GM19099 (cell line): ENCODE results near the gene UTY.

Source experiments
- POLR2A ChIP-seq: IDR thresholded peaks from 3 replicates; pipeline ENCODE4 v1.6.1; 2011; ENCODE audit warnings: low read depth; ENCODE audit not compliant: insufficient read length; ENCODE audit errors: extremely low read depth

Gene UTY

DNA sequence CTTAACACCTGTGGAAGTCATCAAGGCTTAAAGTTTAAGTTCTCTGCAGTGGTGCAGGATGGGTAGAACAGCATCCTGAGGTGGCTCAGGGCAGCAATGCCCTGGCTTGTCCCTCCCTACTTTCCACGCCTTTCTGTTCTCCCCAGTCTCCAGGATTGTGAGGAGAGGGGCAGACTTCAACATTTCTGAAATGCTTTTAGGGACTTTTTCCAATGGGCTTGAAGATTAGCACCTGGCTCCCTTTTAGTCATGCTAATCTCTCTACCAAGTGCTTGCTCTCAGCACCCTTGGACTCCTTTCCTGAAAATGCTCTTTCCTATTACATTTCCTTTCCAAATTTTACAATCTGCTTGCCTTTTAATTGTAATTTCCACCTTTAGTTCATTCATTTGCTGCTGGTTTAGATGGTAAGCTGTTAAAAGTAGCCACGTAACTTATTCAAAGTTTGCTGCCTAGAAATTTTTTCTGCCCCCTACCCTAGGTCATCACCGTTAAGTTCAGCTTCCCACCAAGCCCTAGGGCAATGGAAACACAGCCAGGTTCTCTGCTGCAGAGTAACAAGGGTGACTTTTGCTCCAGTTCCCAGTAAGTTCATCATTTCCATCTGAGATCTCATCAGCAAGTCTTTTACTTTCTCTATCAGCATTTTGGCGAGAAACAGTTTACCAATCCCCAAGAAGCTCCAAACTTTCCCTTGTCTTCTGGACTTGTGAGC, 183.5 kb downstream of the UTY start:
- TF ChIP-seq POLR2A = no peak

DNA sequence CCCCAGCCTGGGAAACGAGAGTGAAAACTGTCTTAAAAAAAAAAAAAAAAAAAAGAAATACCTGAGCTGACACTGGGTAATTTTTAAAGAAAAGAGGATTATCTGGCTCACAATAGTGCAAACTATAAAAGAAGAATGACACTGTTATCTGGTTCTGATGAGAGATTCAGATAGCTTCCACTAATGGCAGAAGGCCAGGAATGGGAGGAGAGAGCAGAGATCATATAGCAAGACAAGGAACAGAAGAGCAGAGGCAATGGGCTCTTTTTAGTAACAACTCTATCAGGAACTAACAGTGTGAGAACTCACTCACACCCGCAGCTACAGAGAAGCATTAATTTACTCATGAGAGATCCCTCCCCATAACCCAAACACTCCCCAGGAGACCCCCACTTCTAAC, 184.8 kb downstream of the UTY start:
- no peak for TF ChIP-seq POLR2A

DNA sequence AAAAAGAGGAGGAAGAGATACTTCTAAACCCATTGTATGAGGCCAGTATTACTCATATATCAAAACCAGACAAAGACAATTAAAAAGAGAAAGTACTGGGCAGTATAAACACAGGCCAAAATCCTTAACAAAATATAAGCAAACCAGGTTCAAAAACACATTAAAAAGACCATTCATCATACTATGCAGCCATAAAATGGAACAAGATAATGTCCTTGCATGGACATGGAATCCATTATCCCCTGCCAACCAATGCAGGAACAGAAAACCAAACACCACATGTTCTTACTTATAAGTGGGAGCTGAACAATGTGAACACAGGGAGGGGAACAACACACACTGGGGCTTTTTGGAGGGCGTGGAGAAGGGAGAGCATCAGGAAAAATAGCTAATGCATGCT, 188.6 kb downstream of the UTY start:
- no peak for TF ChIP-seq POLR2A

DNA sequence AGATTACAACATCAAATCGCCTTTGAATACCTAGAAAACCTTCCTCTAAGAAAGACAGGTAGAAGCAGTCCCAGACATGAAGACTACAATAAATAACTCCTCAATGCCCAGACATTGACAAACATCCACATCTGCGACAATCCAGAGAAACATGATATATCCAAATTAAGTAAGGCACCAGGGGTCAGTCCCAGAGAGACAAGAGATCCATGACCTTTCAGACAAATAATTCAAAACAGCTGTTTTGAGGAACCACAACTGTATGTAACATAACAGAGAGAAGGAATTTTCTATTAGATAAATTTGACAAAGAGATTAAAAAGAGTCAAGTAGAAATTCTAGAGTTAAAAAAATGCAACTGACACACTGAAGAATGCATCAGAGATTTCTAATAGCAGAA, 200.3 kb downstream of the UTY start:
- no peak for TF ChIP-seq POLR2A

DNA sequence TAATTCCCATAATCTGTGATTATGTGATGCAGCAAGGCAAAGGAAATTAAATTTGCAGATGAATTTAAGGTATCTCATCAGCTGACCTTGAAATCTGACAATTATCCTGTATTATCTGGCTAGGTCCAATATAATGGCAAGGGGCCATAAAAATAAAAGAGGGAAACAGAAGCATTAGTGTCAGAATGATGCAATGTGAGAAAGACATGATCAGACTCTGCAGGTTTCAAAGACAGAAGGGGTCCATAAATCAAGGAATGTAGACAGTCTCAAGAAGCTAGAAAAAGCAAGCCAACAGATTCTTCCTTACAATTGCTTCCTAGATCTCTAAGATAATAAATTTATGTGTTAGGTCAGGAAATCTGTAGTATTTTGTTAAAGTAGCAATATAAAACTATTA, 208.1 kb downstream of the UTY start:
- TF ChIP-seq POLR2A = no peak

DNA sequence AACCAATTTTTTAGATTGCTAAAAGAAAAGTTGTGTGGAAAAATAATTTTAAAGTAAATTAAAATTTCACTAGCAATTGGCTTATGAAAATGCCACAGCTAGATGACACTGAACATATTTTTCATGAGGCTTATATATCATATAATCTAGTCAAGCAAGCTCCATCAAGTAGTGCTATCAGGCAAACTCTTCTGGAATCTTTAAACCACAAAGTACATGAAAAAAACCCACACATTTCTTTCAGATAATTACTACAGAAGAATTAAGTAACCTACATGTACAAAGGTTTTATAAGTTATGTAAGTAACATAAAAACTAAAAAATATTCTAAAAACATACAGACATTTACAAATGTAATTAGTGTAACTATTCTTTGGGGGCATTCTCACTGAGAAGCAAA, 229.4 kb downstream of the UTY start:
- TF ChIP-seq POLR2A = no peak

DNA sequence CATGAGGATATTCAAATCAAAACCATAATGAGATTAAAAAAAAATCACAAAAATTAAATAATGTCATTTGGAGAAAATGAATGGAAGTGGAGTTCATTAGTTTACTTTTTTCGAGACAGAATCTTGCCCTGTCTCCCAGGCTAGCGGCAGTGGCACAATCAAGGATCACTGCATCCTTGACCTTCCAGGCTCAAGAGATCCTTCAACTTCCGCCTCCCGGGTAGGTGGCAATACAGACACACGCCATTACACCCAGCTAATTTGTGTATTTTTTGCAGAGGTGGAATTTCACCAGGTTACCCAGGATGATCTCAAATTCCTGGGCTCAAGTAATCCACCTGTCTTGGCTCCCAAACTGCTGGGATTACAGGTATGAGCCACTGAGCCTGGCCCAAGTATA, 236.1 kb downstream of the UTY start:
- TF ChIP-seq POLR2A = no peak

DNA sequence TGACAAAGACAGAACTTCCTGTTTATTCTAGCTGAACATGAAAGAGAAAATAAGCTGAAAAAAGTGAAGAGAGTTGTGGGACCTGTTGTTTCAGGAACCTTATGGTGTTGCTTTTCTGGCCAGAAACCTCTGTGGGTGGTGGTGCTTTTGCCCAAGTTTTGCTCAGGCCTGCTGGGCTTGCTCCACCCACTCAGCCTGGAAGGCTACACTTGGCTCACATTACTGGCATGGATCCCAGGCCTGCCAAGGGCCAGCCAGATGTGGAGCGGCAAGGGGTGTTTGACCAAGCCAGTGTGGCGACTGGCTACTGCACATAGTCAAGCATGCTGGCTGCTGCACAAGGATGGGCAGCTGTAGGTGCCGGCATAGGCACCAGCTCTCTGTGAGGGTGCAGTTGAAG, 245.9 kb downstream of the UTY start:
- TF ChIP-seq POLR2A = no peak

DNA sequence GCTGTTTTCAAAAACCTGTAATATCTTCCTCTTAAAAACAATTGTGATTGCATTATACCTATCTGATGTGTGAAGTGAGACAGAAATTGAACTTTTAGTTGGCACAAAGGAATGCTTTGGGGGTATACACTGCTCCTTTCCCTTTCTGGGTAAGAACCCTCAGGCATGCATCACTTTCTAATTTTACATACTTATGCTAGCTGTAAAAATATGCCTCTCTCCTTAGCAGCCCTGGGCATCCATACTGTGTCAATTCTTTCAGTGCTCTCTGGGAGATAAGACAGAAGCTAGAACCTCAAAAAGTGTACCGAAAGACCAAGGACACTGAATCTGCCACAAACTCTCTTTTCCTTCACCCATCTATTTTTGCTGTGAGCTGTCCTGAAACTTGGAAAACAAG, 246.7 kb downstream of the UTY start:
- no peak for TF ChIP-seq POLR2A

DNA sequence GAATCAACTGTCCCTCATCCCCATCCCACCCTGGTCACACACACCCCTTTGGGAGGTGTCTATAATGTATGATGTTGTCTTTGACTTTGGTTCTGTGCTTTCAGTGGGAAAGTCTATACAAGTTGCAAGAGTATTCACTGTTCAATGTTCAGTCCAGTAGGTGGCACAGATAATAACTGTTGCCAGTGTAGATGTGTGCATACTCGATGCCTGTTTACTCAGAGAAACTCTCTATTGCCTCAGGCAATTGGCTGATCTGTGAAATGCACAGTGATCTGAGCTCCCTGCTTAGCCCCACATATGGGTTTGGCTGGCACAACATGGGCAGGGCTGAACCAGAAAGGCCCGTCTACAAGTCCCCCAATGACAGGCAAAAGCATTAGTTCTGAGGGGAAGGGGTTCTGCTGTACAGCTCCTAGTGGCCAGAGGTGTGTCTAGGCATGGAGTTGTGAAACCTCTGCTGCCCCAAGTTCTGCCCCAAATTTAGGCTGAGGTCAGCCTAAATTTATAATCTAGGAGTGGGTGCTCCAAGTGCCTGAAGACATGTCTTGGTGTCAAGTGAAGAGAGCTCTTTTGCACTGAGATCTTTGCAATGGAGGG, 252.4 kb downstream of the UTY start:
- no peak for TF ChIP-seq POLR2A

DNA sequence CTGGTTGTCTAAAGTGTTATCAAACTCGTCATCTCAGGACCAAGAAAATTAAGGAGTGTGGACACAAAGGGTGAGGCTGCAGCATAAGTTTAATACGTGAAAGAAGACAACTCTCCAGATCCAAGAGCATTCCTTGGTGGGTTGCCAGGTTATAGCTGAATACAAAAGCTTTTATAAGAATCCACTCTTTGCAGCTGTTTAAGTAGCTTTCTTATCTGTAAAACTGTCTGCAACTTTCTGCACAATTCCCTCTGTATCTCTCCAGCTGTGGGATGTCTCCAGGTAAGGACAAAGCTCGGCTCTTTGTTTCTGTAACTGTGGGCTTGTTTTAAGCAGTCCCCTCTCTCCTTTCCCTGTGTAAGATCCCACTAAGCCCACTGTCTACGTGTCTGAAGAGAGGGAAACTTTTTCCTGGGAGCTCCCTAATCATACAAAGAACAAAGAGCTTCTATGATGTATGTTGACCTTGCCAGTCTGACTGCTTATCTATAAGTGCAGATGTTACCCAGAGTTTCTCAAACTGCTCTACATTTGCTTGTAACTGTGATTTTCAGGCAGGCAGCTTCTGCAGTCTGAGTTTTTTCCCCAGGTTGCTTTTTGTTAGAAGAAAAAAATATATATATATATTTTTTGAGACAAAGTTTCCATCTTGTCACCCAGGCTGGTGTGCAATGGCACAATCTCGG, 268.7 kb downstream of the UTY start:
- no peak for TF ChIP-seq POLR2A

DNA sequence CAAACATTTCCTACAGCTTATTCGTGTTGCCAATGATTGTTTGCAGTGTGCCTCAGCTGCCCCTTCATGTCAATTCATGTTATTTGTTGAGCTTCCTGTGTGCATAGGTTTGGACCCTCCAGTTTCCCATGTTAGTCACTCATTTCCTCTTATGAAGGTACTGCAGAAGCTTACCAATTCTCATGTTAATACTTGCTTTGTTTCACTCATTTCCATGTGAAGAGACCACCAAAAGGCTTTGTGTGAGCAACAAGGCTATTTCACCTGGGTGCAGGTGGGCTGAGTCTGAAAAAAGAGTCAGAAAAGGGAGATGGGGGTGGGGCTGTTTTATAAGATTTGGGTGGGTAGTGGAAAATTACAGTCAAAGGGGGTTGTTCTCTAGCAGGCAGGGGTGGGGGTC, 274.6 kb downstream of the UTY start:
- no peak for TF ChIP-seq POLR2A
